KOPT-K1 (cell line): ENCODE data around the gene FRK.
"Not testable (repeated sequence)": the region's sequence is repeated elsewhere in the genome, so short reads cannot be mapped to it uniquely, and the experiment has no call there.

Experiments used
- H3K27ac ChIP-seq: fragments of 200-600 bp; sonication (generic); 2 replicates; pipeline ENCODE4 v1.5.1; 2016; ENCODE audit warnings: antibody characterized with exemption, mild to moderate bottlenecking, low read depth, low read length; ENCODE audit not compliant: poor library complexity, severe bottlenecking
- H3K36me3 ChIP-seq: fragments of 200-600 bp; sonication (generic); 2 replicates; pipeline ENCODE4 v1.5.1; 2017; ENCODE audit warnings: antibody characterized with exemption, mild to moderate bottlenecking, low read length, moderate library complexity; ENCODE audit not compliant: insufficient read depth
- H3K9me3 ChIP-seq: fragments of 200-600 bp; sonication (generic); 2 replicates; pipeline ENCODE4 v1.5.1; 2017; ENCODE audit warnings: antibody characterized with exemption, low read length, mild to moderate bottlenecking; ENCODE audit not compliant: insufficient read depth, poor library complexity, severe bottlenecking

Gene FRK

DNA sequence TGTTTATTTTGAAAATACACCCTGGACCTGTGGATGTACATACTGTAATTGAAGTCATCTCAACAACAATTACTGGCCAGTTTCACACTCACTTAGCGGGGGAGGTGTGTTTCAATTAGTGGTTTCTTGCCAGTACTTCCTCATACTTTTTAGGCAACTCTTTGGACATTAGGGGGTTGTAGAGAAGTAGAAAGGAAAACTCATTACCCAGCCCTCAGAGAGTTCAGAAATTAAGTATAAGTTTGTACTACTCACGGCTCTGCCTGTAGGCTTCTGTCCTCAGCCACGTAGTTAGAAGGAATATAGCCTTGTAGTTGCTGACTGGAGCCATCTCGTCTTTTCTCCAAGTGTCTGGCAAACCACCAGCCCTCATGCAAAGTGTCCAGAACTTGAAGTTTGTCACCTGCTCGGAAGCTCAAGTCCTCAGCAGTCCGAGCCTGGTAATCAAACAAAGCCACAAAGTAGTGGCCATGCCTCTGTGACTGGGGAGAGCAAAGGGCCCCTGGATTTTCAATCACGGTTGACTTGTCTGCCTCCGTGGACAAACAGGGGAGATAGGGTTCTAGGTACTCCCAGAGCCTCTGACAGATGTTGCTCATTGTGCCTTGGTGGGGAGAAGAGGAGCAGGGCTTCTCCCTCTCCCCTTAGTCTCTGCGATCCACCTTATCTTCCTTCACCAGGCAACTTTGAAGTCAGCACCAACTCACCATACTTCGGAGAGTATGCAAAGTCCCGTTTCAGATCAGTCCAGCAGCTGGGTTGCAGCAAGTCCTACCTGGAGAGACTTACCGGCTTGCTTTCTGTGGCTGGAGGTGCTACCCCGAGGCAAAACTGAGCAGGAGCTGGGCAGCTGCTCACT is 749 bp downstream of the FRK start:
- Histone ChIP-seq H3K9me3 (no peaks in the 10 kb centered on the region), H3K27ac (no peak overlapping the region), H3K36me3 (no peaks in the 10 kb centered on the region)

DNA sequence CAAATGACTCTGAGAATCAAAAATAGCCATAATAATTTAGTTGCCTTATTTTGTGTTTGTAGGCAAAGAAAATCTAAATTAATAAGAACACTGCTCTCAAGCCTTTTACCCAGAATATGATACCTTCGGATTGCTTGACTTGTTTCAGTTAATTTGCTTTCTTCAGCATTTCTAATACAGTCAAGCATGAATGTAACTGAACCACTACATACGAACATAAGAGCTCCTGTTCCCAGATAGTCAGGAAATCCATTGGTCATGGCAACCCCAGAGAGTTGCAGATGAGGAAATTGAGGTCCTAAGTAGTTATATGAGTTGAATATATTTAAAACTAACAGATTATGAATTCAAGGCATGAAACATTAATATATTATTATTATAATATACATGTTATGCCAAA is 2.9 kb downstream of the FRK start:
- no peaks in the 10 kb centered on the region for H3K36me3 ChIP-seq
- H3K9me3 ChIP-seq, result no peaks in the 10 kb centered on the region
- no peak overlapping the region for H3K27ac ChIP-seq

DNA sequence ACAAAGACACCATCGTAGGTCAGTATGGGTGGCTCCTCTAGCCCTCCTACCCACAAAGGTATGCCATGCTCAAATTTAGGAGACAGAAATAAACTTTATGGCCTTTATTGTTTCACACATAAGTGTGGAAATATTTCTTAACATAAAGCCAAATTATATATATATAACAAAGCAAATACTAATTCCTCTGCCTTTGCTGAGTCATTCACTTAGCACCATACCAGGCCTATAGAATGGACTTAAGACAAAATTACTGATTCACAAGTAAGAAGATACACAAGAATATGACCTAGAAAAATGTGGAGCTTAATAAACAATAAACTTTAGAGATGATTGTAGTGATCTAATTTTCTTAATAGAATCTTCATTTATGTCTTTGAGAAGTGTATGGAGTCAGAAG is 5.2 kb downstream of the FRK start:
- Histone ChIP-seq H3K9me3 (no peaks in the 10 kb centered on the region), H3K27ac (no peak overlapping the region), H3K36me3 (no peaks in the 10 kb centered on the region)

DNA sequence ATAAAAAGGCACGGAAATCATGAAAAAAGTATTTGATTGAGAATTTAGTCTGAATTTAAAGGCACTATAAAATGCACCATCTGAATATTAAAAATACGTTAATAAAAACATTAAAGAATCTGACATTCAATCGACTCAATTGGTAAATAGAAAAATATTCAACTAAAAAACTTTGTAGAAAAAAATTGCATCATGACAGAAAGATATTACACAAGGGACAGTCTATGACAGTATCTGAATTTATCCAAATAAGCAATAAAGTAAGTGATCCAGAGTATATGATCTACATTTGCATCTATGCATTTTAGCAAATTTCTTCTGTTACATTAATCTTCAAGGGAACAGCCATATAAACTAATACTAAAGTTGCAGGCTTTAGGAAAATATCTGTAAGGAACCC is 9.4 kb downstream of the FRK start:
- no peaks in the 10 kb centered on the region for H3K9me3 ChIP-seq
- H3K36me3 ChIP-seq, result no peaks in the 10 kb centered on the region
- no peak overlapping the region for H3K27ac ChIP-seq

DNA sequence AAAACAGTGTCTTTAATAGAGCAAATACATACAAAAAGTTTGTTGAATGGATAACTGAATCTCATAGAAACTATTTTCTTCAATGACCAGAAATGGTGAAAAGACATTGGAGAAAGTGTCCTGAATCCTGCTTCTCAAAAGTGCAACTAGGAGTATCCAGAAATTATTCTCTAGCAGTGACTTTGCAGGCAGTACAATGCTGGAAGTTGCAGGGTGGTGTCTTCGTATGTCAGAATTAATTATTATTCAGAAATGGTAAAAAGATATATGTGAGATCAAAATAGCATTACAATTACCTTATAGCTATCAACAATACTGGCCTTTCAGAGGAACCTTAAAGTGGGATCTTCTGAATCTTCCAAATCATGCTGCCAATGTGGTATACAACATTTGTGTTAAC is 10.0 kb downstream of the FRK start:
- Histone ChIP-seq H3K27ac (no peak overlapping the region), H3K9me3 (no peaks in the 10 kb centered on the region), H3K36me3 (no peaks in the 10 kb centered on the region)

DNA sequence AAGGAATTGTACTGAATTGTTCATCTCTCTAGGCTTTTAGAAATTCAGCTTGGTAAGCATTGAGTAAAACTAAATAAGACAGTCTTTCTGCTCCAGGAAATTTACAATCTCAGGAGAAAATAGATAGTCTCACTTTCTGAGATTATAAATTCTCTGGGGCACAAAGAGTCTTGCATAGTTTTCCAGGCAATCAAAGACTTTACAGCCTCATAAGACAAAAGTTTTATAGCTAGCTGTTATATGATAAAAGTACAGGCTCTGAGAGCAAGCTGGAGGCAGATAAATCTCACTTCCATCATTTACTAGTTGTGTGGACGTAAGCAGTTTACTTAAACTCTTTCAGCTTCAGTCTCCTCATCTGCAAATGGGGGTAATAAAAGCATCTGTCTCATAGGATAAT is 11.4 kb downstream of the FRK start:
- no peaks in the 10 kb centered on the region for H3K36me3 ChIP-seq
- no peak overlapping the region for H3K27ac ChIP-seq
- H3K9me3 ChIP-seq, result no peaks in the 10 kb centered on the region

DNA sequence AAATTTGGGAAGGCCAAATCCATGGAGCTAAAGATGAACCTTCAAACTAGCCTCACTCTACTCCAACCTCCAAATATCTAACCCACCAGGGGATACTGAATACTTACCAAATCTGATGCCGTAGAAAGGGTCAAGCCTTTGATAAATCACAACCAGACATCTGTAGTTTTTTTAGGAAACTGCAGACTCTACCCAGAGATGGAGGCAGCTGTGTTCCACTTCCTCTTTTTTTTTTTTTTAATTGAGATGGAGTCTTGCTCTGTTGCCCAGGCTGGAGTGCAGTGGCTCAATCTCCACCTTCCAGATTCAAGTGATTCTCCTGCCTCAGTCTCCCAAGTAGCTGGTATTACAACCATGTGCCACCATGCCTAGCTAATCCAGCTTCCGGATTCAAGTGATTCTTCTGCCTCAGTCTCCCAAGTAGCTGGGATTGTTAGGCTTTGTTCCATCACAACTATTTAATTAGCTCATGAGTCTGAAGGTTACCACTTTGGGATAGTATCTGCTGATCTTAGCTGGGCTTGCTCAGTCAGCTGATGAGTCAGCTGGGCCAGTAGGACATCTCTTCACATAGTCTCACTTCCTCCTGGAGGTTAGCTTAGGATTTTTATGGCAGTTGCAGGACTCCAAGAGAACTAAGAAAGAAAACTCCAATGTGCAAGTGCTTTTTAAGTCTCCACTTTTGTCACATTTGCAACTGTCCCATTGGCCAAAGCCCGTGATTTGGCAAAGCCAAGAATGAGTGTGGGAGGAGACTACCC is 13.3 kb downstream of the FRK start:
- Histone ChIP-seq H3K36me3 (no peaks in the 10 kb centered on the region), H3K27ac (no peak overlapping the region), H3K9me3 (no peaks in the 10 kb centered on the region)

DNA sequence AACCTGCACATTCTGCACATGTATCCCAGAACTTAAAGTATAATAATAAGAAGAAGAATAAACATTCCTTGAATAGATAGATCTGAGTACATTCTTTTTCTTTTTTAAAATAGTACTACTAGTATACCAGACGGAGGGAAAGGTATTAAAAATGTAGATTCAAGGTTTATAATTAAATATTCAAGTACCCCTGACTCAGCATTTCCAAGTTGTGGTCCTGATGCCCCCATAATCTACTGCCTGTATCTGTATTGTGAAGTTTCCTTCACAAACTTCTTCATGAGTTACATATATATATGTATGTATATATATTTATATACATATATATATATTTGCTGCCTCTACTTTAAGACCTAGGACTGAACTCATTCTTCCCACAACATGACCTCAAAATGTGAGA is 14.0 kb downstream of the FRK start:
- no peaks in the 10 kb centered on the region for H3K36me3 ChIP-seq
- H3K9me3 ChIP-seq, result no peaks in the 10 kb centered on the region
- H3K27ac ChIP-seq, result no peak overlapping the region

DNA sequence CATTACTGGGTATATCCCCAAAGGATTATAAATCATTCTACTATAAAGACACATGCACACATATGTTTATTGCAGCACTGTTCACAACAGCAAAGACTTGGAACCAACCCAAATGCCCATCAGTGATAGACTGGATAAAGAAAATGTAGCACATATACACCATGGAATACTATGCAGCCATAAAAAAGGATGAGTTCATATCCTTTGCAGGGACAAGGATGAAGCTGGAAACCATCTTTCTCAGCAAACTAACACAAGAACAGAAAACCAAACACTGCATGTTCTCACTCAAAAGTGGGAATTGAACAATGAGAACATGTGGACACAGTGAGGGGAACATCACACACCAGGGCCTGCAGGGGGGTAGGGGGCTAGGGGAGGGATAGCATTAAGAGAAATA is 14.4 kb downstream of the FRK start:
- H3K36me3 ChIP-seq, H3K27ac ChIP-seq, H3K9me3 ChIP-seq: not testable (repeated sequence)

DNA sequence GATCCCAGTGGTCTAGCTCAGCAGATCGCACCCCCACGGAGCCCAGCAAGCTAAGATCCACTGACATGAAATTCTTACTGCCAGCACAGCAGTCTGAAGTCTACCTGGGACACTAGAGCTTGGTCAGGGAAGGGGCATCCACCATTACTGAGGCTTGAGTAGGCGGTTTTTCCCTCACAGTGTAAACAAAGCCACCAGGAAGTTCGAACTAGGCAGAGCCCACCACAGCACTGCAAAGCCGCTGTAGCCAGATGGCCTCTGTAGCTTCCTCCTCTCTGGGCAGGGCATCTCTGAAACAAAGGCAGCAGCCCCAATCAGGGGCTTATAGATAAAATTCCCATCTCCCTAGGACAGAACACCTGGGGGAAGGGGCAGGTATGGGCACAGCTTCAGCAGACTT is 18.8 kb downstream of the FRK start:
- Histone ChIP-seq H3K27ac (no peak overlapping the region), H3K36me3 (no peaks in the 10 kb centered on the region), H3K9me3 (no peaks in the 10 kb centered on the region)

DNA sequence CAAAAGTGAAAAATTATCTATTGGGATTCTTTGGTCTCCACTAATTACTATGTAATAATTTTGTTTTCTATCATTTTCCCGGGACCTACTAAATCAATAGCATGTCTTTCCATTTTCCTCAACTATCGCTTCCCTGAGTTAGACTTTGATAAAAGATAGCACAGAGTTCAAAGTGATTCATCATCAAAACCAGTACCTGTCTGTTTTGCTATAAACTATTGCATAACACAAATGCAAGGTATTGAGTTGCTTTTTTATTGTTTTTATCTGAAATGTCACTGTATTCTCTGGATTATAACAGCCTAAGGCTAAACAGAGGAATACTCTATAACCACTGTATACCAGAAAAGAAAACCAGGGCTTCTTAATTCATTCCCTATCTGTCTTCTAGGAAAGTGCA is 19.7 kb downstream of the FRK start:
- Histone ChIP-seq H3K27ac (no peak overlapping the region), H3K36me3 (no peaks in the 10 kb centered on the region), H3K9me3 (no peaks in the 10 kb centered on the region)

DNA sequence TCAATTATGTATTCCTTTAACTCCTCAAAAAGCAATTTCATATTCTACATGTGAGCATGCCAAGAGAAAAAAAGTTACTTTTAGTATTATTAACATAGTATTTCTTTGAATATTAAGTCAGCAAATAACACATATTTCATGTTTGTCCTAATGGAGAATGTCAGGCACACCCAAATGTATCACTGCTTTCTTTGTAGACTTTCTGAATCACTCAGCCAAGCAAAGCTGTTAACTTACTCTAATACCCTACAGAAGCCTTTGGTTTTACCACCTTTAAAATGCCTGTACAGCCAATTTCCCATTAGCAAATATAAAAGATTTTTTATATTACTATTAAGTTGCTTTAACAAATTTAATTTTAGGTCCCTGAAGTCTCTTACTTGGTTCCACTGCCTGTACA is 23.8 kb downstream of the FRK start:
- H3K27ac ChIP-seq, result no peak overlapping the region
- no peaks in the 10 kb centered on the region for H3K9me3 ChIP-seq
- H3K36me3 ChIP-seq, result no peaks in the 10 kb centered on the region

DNA sequence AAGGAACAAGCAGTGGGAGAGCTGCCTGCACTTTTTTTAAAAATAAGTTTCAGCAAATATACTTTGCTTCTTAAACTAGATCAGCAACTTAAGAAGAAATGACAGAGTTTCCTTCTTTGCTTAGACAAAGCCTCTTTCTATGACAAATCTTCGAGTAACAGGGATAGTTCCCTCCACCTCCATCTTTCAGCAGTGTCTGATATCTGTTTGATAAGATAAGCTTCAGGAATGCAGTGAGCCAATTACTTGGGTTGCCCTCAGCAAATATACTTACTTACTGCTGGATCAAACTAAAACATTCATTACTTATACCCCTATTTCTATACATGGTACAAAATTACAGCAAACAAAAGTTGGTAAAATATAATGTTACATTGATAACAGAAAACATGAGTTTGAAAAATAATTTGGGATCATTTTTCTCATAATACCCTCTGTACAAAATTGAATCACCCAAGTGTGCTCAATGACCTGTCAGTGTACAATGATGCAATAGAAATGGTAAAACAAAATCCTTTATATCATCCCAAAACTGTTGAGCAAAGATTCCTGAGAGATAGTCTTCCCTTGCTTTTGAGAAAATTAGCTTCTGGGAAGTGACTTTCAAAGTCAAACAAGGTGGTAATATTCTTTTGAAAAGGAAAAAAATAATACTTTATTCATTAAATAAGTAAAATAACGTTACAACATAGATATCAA is 24.5 kb downstream of the FRK start:
- H3K27ac ChIP-seq, result no peak overlapping the region
- no peaks in the 10 kb centered on the region for H3K36me3 ChIP-seq

DNA sequence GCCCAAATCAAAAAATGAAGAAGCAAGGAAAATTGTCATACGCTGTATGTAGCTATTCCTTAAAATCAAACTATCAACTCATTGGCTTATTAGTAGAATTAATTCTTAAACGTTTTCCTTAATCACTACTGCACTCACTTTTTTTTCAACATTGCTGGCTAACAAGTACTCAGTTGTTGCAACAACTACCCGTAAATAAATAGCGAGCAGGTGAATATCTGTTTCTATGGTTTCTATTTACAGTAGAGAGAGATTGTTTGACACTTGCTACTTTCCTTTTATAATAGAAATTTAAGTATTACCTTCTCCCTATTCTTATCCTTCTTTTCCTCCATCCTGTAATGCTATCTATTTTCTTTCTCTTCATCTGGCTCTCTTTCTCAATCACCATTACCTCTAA is 25.1 kb downstream of the FRK start:
- H3K36me3 ChIP-seq, result no peaks in the 10 kb centered on the region
- H3K9me3 ChIP-seq, result no peaks in the 10 kb centered on the region
- no peak overlapping the region for H3K27ac ChIP-seq

More for the DNA sequence above, 24.5 kb downstream of the FRK start:
- H3K9me3 ChIP-seq, result no peaks in the 10 kb centered on the region

DNA sequence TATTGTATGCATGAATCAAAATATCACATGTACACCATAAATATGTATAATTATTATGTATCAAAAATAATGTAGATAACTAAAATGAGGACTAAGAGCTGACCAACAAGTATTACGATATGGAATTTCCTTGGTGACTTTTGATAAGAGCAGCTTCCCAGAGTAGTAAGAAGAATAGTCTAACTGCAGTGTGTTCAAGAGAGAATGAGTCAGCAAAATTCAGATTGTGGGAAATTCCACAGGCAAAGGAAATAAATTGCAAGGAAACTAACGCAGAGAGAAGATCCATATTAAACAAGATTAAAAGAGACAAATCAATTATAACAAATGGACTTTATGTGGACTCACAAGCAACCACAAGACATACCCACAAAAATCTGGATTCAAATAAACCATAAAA is 26.4 kb downstream of the FRK start:
- Histone ChIP-seq H3K9me3 (no peaks in the 10 kb centered on the region), H3K36me3 (no peaks in the 10 kb centered on the region), H3K27ac (no peak overlapping the region)
